Measurements from ENCODE around the gene MORN2.

Gene MORN2

GRCh38 chr2:38909872-38910271, 34.1 kb downstream of the MORN2 start:
- TF ChIP-seq CTCF (conservative IDR thresholded peaks at IDR 0.05) = no peak
- H3K27ac ChIP-seq = no peak overlapping the region

DNA sequence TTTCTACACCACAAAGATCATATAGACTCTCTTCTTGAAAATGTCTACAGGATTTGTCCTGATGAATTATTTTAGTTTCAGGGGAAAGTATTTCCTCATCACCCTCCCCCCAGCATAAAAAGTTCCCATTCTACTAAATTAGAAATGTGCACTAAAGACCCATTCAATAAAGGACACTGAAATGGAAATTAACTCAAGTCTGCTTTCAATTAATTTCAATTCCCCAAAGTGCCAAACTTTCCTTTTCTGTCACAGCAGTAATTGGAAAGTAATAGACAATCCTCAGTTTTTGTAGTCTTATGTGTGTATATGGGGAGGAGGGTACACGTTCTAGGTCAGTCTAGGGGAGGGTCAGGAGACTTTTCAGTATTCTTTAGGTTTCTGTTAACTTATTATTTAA, 35.4 kb downstream of the MORN2 start:
- TF ChIP-seq CTCF (conservative IDR thresholded peaks at IDR 0.05) = no peak
- H3K27ac ChIP-seq = no peak overlapping the region

GRCh38 chr2:38912619-38913018, 36.8 kb downstream of the MORN2 start:
- TF ChIP-seq CTCF (conservative IDR thresholded peaks at IDR 0.05) = no peak
- no peak overlapping the region for H3K27ac ChIP-seq

GRCh38 chr2:38922389-38922788, 46.6 kb downstream of the MORN2 start:
- no peak for TF ChIP-seq CTCF (conservative IDR thresholded peaks at IDR 0.05)
- no peak overlapping the region for H3K27ac ChIP-seq

DNA sequence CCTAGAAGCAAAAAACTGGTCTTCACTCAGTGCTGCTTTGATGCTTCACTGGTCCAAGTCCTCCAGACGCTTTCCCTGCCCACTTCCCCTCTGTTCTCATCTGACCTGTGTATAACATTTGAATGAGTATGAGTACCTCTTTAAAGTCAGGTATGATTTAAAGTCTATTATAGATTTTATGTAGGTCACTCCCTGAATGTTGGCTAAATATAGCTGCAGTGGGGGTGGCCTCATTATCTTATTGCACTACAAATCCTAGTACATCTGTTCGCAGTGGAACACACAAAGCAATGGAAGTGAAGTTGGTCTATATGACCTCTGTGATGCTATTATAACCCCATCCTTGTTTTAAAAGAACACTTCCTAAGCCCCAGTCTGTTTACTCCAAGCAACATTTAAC, 47.1 kb downstream of the MORN2 start:
- no peak for TF ChIP-seq CTCF (conservative IDR thresholded peaks at IDR 0.05)

GRCh38 chr2:38925982-38926381, 50.2 kb downstream of the MORN2 start:
- no peak for TF ChIP-seq CTCF (conservative IDR thresholded peaks at IDR 0.05)
- no peak overlapping the region for H3K27ac ChIP-seq

More for the DNA sequence above, 47.1 kb downstream of the MORN2 start:
- no peak overlapping the region for H3K27ac ChIP-seq

- TF ChIP-seq CTCF (conservative IDR thresholded peaks at IDR 0.05) = no peak
- H3K27ac ChIP-seq = no peak overlapping the region
Measured at GRCh38 chr2:38930600-38930999, 54.8 kb downstream of the MORN2 start.

Measured in VCaP (cell line).